CD4-positive, alpha-beta T cell treated with Interleukin-6 at 100 ng/mL for 8 hours (primary cell): Measurements from ENCODE around the gene NCAPD2.
A peak's percentile ranks its signal among the peaks of the same experiment; 100 is the strongest.

Experiments
- DNase-seq: peaks from one replicate; pipeline ENCODE4 v3.0.0-alpha.2; 2020; ENCODE audit warnings: mixed read lengths, low spot score

Gene NCAPD2

GRCh38 chr12:6533923-6534694 is 40.2 kb downstream of the NCAPD2 start, which contains the start of gene GAPDH:
GAPDH (plus strand) TSS chr12:6534517; CDS start chr12:6534833, 316 bp downstream.
- peak; percentile 84 for DNase-seq

- DNase-seq = no peak
These were observed 40.7 kb downstream of the NCAPD2 start for GRCh38 chr12:6534695-6534944.

DNA sequence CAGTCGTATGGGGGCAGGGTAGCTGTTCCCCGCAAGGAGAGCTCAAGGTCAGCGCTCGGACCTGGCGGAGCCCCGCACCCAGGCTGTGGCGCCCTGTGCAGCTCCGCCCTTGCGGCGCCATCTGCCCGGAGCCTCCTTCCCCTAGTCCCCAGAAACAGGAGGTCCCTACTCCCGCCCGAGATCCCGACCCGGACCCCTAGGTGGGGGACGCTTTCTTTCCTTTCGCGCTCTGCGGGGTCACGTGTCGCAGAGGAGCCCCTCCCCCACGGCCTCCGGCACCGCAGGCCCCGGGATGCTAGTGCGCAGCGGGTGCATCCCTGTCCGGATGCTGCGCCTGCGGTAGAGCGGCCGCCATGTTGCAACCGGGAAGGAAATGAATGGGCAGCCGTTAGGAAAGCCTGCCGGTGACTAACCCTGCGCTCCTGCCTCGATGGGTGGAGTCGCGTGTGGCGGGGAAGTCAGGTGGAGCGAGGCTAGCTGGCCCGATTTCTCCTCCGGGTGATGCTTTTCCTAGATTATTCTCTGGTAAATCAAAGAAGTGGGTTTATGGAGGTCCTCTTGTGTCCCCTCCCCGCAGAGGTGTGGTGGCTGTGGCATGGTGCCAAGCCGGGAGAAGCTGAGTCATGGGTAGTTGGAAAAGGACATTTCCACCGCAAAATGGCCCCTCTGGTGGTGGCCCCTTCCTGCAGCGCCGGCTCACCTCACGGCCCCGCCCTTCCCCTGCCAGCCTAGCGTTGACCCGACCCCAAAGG is 41.2 kb downstream of the NCAPD2 start:
- peak; percentile 78 for DNase-seq

DNA sequence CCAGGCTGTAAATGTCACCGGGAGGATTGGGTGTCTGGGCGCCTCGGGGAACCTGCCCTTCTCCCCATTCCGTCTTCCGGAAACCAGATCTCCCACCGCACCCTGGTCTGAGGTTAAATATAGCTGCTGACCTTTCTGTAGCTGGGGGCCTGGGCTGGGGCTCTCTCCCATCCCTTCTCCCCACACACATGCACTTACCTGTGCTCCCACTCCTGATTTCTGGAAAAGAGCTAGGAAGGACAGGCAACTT is 41.7 kb downstream of the NCAPD2 start:
- no peak for DNase-seq

GRCh38 chr12:6535960-6536847 is 42.3 kb downstream of the NCAPD2 start:
- DNase-seq = no peak

GRCh38 chr12:6536894-6537579 is 43.1 kb downstream of the NCAPD2 start:
- DNase-seq = no peak

- peak; percentile 83 for DNase-seq
These were observed 43.9 kb downstream of the NCAPD2 start for GRCh38 chr12:6537580-6538419.

DNA sequence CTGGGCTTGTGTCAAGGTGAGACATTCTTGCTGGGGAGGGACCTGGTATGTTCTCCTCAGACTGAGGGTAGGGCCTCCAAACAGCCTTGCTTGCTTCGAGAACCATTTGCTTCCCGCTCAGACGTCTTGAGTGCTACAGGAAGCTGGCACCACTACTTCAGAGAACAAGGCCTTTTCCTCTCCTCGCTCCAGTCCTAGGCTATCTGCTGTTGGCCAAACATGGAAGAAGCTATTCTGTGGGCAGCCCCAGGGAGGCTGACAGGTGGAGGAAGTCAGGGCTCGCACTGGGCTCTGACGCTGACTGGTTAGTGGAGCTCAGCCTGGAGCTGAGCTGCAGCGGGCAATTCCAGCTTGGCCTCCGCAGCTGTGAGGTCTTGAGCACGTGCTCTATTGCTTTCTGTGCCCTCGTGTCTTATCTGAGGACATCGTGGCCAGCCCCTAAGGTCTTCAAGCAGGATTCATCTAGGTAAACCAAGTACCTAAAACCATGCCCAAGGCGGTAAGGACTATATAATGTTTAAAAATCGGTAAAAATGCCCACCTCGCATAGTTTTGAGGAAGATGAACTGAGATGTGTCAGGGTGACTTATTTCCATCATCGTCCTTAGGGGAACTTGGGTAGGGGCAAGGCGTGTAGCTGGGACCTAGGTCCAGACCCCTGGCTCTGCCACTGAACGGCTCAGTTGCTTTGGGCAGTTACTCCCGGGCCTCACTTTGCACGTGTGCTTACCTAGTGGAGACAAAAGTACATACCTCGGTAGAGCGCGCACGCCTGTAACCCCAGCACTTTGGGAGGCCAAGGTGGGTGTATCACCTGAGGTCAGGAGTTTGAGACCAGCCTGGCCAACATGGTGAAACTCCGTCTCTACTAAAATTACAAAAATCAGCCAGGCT is 44.8 kb downstream of the NCAPD2 start:
- DNase-seq = no peak

DNA sequence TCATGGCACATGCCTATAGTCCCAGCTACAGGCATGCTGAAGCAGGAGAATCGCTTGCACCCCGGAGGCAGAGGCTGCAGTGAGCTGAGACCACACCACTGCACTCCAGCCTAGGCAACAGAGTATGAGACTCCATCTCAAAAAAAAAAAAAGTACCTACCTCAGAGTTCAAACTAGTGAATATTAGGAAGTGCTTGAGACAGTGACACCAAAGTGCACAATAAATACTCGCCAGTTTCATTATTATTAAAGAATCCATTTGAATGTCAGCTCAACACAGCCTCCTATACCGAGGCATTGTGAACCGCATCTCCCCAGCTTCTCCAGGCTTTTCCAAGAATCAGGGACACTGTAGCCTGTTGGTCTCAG is 45.4 kb downstream of the NCAPD2 start:
- DNase-seq = no peak

GRCh38 chr12:6539707-6540134 is 45.8 kb downstream of the NCAPD2 start:
- DNase-seq = no peak

- DNase-seq = peak; percentile 40
These were observed 46.4 kb downstream of the NCAPD2 start for GRCh38 chr12:6540181-6540877.

DNA sequence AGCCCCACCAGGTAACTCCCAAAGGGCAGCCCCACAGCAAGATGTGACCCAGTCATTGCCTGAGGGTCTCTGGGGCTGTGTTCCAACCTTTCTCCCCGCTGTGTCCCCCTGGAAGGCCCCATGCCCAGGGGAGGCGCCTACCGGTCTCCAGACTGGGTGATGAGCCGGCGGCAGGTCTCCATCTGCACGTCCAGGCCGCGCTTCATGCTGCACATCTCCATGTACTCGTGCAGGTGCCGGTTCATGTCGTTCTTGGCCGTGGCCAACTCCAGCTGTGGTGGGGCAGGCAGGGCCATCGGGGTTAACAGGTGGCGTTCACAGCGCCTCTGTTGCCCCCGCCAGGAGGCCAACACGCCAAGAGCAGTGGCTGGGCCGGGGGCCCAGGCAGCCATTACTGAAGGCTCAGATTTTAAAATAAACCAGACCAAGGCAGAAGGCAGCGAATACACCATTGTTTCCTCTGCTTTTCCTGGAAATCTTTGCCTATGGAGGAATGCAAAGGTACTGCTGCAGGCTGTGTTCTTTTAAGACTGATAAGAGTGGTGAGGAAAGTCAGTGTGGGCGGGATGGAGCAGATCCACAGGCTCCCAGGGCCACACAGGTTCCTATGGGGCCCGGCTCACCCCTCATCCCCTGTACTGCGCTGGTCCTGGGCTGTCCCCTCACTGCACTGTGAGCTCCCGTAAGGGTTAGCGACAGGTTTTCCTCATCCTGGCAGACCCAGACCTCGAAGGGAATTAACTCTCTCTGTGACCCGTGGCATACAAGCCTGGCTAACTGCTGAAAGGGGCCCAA is 47.7 kb downstream of the NCAPD2 start:
- no peak for DNase-seq

DNA sequence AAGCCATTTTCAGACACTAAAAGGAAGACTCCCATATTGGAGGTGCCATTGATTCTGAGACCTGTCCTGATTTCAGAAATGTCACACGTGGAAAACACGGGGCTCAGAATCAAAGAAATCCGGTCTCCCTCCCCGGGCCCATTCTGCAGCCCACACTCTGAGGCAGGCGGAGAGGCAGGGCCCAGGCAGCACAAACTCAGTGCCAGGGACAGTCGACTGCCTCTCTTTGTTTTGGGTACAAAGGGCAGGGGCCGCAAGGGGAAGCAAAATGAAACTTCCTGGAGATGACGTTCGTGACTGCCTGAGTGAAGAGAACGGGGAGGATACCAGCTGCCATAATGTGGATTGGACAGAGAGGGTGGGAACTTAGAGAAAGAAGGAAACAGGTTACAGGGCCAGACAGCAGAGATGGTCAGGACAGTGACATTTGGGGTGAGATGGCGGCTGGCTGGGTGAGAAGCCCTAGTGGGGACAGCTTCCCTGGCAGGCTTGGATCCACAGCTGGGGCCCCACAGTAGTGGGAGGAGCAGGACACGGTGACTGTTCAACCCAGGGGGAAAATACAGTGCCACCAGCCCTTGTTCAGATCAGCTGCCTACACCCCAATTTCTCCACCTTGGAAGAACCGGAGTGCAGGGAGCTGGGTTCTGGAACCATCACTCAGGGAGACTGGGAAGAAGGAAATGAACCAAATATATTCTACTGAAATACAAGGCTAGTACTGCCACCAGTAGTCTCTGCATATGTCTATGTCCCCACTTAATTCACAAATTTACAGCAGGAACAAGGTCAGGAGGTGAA is 48.5 kb downstream of the NCAPD2 start:
- no peak for DNase-seq

GRCh38 chr12:6546016-6546415 is 52.1 kb downstream of the NCAPD2 start:
- DNase-seq = no peak

DNA sequence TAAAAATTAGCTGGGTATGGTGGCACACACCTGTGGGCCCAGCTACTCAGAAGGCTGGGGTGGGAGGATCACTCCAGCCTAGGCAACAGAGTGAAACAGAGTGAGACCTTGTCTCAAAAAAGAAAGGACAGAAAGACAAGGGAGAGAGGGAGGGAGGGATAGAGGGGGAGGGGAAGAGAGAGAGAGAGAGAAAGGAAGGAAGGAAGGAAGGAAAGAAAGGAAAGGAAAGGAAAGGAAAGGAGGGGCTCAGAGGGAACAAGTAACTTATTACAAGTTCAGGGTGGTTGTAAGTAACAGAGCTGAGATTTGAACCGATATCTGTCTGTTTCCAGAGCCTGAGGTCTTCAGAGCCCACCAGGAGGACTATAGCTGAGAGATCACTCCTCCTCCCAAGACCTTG is 53.7 kb downstream of the NCAPD2 start:
- no peak for DNase-seq

DNA sequence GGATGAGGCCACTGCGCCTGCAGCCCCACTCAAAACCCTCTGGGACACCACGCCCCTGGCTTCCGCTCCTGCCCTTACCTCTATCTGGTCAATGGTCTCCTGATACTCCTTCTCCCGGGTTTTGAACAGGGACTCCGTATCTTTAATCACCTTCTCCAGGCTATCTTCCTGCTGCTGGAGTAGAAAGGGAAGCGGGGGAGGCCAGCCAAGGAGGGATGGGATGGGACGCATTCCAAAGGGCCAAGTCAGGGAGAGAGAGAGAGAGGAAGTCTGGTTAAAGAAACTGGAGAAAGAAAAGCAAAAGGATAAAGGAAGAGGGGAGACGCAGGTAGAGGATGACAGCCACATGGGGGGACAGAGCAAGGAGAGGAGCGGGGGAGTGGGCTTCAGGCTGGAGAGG is 54.1 kb downstream of the NCAPD2 start:
- DNase-seq = no peak

DNA sequence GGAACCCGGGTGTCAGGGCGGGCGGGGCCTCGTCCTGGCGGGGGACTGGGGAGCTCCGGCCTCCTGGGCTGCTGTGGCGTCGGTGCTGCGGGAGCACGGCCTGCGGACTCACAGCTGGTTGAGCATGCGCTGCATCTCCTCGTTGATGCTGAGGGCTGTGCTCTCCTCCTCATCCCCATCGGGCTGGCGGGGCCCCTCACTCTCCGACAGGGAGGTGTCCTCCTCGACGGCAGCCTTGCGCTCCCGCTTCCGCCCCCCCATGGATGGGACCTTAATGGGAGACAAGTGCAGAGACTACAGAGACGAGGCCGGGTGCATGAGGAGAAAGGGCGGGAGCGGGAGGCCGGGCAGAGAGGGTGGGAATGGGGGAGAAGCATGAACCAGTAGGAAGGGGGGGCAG is 54.7 kb downstream of the NCAPD2 start:
- no peak for DNase-seq
